ELF-1 (cell line): Measurements from ENCODE around the gene PCDH15.
A peak's percentile ranks its signal among the peaks of the same experiment; 100 is the strongest.

ENCODE experiments used
- DNase-seq: peaks from one replicate; pipeline ENCODE4 v3.0.0-alpha.2; 2016; ENCODE audit warnings: low read depth, low spot score

PCDH15 gene

GRCh38 chr10:53864846-53865245 lies 936.2 kb downstream of the PCDH15 start:
- no peak for DNase-seq

GRCh38 chr10:53852450-53853175 lies 948.4 kb downstream of the PCDH15 start:
- no peak for DNase-seq

GRCh38 chr10:53846809-53847208 lies 954.2 kb downstream of the PCDH15 start:
- no peak for DNase-seq

GRCh38 chr10:53843736-53844362 lies 957.2 kb downstream of the PCDH15 start:
- no peak for DNase-seq

GRCh38 chr10:53841483-53842145 lies 959.4 kb downstream of the PCDH15 start:
- no peak for DNase-seq

GRCh38 chr10:53840653-53841052 lies 960.4 kb downstream of the PCDH15 start:
- DNase-seq, result no peak

GRCh38 chr10:53839440-53840039 lies 961.5 kb downstream of the PCDH15 start:
- DNase-seq, result no peak

GRCh38 chr10:53836638-53837037 lies 964.4 kb downstream of the PCDH15 start:
- DNase-seq, result no peak

- no peak for DNase-seq
These were observed 967.1 kb downstream of the PCDH15 start for GRCh38 chr10:53833908-53834307.

GRCh38 chr10:53827261-53827660 lies 973.8 kb downstream of the PCDH15 start:
- DNase-seq, result no peak

- peak; percentile 18 for DNase-seq
These were observed 992.2 kb downstream of the PCDH15 start for GRCh38 chr10:53808677-53809372.

- DNase-seq, result peak; percentile 5
These were observed 1014.7 kb downstream of the PCDH15 start for GRCh38 chr10:53786236-53786900.

GRCh38 chr10:53771701-53772100 lies 1029.3 kb downstream of the PCDH15 start:
- DNase-seq, result no peak

- DNase-seq, result no peak
These were observed 1030.1 kb downstream of the PCDH15 start for GRCh38 chr10:53770903-53771302.

- DNase-seq, result no peak
These were observed 1035.7 kb downstream of the PCDH15 start for GRCh38 chr10:53765311-53765710.

GRCh38 chr10:53754596-53755250 lies 1046.3 kb downstream of the PCDH15 start:
- peak; percentile 2 for DNase-seq
